ENCODE data around the gene SLC17A9.

SLC17A9 gene, protein sequence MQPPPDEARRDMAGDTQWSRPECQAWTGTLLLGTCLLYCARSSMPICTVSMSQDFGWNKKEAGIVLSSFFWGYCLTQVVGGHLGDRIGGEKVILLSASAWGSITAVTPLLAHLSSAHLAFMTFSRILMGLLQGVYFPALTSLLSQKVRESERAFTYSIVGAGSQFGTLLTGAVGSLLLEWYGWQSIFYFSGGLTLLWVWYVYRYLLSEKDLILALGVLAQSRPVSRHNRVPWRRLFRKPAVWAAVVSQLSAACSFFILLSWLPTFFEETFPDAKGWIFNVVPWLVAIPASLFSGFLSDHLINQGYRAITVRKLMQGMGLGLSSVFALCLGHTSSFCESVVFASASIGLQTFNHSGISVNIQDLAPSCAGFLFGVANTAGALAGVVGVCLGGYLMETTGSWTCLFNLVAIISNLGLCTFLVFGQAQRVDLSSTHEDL
- long read RNA-seq, donor 1, result 0 reads
- long read RNA-seq, donor 2, result 0 reads
- long read RNA-seq, donor 3, result 0 reads
- long read RNA-seq, donor 4, result 0 reads
- long read RNA-seq, donor 5, result 0 reads
- long read RNA-seq, donor 6, result 0 reads
- long read RNA-seq, donor 7, result 0 reads
- long read RNA-seq, donor 8, result 0 reads

GRCh38 chr20:62952373-62952967 lies at the start of gene SLC17A9:
TSS of gene SLC17A9 (plus strand) at chr20:62952709. CDS start at chr20:62952831, 122 bp downstream.
- DNase-seq, result peak; percentile 37

GRCh38 chr20:62902926-62903615 lies 49.4 kb upstream of the SLC17A9 start:
- DNase-seq, result no peak

- DNase-seq, result no peak
Observed at GRCh38 chr20:62905536-62906117, 46.9 kb upstream of the SLC17A9 start.

DNA sequence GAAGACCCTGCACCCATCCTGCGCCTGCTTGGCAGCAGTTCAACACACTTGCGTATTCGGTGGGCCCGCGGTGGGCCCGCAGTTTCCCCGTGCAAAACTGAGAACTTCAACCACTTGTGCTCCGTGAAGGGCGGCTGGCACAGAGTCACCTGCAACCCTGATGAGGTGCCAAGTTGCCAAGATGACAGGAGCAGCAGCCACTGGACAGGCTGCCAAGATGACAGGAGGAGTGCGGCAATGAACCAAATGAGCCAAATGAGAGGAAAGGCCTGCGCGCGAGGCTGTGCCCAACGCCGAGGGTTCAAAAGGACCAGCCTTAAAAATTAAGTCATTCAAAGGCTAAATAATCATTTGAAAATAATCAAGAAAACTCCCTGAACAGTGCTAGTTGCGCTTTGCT lies 46.3 kb upstream of the SLC17A9 start:
- DNase-seq, result no peak

- no peak for DNase-seq
Observed at GRCh38 chr20:62906647-62907375, 45.7 kb upstream of the SLC17A9 start.

GRCh38 chr20:62907384-62908317 lies 44.9 kb upstream of the SLC17A9 start:
- no peak for DNase-seq

DNA sequence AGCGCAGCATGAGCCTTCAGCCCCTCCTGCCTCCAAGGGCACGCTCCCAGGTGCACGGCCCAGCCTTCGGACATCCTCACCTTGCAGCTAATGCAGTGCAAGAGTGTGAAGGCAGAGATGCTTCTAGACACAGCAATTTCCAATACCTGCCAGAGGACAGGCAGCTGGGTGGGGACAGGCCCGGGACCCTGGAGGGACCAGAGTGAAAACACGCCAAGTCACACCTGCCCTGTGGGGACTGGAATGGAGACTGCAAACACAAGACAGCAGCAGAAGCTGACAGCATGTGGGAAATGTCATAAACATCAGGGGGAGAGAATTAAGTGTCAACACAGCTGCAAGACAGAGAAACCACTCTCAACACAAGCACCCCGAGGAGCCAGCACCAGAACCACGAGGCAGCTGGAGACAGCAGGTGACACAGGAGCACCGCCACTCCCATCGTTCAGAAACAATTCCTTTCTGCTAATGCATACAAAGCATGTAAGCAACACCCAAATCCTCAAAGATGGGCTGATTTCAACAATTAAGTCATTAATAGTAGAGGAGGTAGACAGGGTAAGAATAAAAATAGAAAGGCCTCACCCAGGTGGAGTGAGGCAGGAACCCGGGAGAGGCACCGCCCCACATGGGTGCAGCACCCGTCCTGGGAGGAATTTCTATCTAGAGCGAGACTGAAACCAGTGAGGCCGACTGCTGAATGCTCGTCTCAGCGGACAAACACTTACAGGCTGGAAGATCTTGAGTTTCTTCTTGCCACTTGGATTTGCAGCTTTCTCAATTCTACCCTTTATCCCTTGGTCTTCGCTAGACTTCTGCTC lies 43.3 kb upstream of the SLC17A9 start:
- DNase-seq, result no peak

- DNase-seq, result no peak
Observed at GRCh38 chr20:62910217-62910766, 42.2 kb upstream of the SLC17A9 start.

- DNase-seq, result no peak
Observed at GRCh38 chr20:62910777-62911497, 41.6 kb upstream of the SLC17A9 start.

DNA sequence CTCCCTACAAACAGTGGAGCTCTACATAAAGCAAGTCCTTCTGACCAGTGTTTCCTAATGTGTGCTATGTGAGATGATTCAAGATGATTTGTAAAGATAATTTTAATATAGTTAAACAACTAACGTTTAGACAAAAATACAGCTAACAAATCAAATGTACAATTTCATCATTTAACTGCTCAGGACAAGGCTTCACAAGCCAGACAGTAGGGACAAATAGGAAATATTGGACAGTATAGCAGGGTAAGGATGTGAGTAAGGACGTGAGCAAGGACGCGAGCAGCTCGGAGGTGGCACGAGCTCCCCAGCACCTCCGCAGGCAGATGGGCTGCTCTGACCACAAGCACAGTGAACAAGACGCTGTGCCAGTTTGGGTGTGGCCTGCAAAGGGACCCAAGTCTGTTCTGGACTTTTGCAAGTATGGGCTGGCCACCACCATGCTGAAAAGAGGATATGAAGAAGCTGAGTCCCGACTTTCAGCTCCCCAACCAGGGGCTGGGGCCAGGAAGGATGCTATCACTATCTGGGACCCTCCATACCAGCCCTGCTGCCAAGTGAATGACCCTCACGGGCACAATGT lies 40.7 kb upstream of the SLC17A9 start:
- no peak for DNase-seq

DNA sequence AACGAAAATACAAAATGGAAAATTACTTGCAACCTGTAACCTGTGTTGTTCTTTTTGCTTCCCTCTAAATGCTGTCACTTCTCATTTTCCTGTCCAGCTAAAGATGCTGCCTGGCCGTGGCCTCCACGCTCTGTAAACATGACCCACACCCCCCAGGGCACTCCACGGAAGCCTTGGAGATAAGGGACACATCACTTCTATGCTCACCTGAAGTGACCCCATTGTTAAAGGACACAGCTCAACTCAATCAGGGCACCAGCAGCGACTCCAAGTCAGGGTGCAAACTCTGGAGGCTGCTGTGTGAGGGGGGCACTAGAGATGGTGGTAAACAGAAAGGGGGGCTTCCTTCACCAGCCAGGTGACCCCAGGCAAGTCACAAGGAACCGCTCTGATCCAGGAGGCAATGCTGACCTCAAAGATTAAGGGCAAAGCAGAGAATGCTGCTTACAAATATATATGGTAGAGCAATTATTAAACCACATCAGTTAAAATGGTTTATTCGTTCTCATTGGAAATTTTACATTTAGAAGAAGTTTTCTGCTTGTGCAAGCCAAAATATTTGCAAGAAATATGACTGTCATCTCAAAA lies 39.4 kb upstream of the SLC17A9 start:
- no peak for DNase-seq

GRCh38 chr20:62914436-62914835 lies 38.1 kb upstream of the SLC17A9 start:
- no peak for DNase-seq

- DNase-seq, result no peak
Observed at GRCh38 chr20:62914970-62915457, 37.5 kb upstream of the SLC17A9 start.

GRCh38 chr20:62916703-62917476 lies 35.6 kb upstream of the SLC17A9 start:
- DNase-seq, result no peak

DNA sequence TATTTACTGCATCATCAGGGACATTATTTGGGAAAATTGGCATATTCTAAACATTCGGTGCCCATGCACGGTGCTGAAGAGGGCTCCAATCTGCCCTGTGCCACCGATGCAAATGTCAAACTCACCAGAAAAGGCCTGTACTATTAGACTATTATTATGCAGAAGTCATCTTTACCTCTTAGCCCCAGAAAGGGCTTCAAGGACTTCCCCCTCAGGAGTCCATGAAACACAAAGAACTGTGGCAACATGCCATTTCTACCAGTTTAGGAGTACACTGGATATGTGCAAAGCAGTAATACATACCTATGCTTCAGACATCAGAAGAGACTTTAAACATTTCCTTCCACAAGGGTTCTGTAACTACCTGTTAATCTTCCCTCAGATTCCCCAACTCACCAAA lies 34.8 kb upstream of the SLC17A9 start:
- no peak for DNase-seq

DNA sequence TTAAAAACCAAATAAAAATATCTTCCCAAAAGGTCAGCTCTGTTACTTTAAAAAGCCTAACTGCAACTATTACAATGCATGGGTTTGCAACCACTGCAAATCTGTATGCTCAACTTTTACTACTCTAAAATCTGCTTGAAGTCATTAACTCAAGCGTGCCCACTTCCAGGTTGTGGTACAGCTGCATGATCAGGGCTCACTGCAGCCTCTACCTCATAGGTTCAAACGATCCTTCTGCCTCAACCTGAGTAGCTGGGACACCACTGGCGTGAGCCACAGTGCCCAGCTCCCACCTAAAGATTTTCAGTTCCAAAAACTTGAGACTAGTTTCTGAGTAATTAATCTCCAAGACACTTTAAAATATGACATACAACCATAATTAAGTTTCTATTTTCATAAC lies 34.4 kb upstream of the SLC17A9 start:
- DNase-seq, result no peak

GRCh38 chr20:62918831-62919230 lies 33.7 kb upstream of the SLC17A9 start:
- DNase-seq, result no peak

All from right kidney (tissue), 9 donors.